Bronchial epithelial cell (primary cell): ENCODE data around the gene PLEKHM3. TPM values are rescaled to one million over a fixed set of nuclear protein-coding genes. Genes with fewer than 3 reads are reported as not detected.

Source experiments
- DNase-seq: peaks from one replicate; pipeline ENCODE4 v3.0.0-alpha.2; 2010; ENCODE audit warnings: low read depth
- FAIRE-seq: peaks from 2 replicates; lab custom pipeline; 2011; peaks lifted over from hg19 to GRCh38; lab: Jason Lieb, UNC
- H3K27me3 ChIP-seq: 2 replicates; pipeline ENCODE4 v1.5.1; 2011; ENCODE audit warnings: low read length; ENCODE audit not compliant: control insufficient read depth, insufficient read depth
- H3K36me3 ChIP-seq: 2 replicates; pipeline ENCODE4 v1.5.1; 2011; ENCODE audit warnings: low read length; ENCODE audit not compliant: control insufficient read depth, insufficient read depth
- H3K4me3 ChIP-seq: 2 replicates; pipeline ENCODE4 v1.5.1; 2011; ENCODE audit warnings: mild to moderate bottlenecking, low read depth, low read length, control low read depth
- total RNA-seq: library from RNA; depleted of rRNA; stranded (reverse); fragments of >200 nt; gene quantifications from 2 replicates; pipeline ENCODE4 v1.2.1, GENCODE V29; 2014
- TF ChIP-seq, protein P1 (sequence below): IDR thresholded peaks from 2 replicates; pipeline ENCODE4 v1.5.1; 2011; ENCODE audit warnings: mild to moderate bottlenecking, moderate library complexity, low read length, control low read depth, inconsistent platforms; ENCODE audit not compliant: insufficient read depth, severe bottlenecking

The PLEKHM3 gene
- total RNA-seq, 1 donor from 2014 or later: 9.5 TPM

DNA sequence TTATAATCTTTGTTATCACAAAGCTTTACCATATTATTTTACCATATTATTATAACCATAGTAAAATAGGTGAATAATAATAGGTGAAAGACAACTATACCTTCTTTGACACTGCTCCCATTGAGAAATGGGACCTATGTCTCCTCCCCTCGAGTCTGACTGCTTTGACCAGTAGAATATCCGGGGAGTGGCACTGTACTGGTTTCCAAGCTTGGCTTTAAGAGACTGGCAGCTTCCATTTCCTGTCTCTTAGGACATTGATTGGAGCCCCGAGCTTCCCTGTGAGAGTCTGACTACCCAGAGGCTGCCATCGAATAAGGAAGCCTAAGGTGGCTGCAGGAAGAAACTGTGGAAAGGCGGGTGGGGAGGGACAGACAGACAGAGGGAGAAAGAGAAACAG is 40.1 kb upstream of the PLEKHM3 start:
- FAIRE-seq (no peak), DNase-seq (no peak)
- TF ChIP-seq, protein P1, sequence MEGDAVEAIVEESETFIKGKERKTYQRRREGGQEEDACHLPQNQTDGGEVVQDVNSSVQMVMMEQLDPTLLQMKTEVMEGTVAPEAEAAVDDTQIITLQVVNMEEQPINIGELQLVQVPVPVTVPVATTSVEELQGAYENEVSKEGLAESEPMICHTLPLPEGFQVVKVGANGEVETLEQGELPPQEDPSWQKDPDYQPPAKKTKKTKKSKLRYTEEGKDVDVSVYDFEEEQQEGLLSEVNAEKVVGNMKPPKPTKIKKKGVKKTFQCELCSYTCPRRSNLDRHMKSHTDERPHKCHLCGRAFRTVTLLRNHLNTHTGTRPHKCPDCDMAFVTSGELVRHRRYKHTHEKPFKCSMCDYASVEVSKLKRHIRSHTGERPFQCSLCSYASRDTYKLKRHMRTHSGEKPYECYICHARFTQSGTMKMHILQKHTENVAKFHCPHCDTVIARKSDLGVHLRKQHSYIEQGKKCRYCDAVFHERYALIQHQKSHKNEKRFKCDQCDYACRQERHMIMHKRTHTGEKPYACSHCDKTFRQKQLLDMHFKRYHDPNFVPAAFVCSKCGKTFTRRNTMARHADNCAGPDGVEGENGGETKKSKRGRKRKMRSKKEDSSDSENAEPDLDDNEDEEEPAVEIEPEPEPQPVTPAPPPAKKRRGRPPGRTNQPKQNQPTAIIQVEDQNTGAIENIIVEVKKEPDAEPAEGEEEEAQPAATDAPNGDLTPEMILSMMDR: no peak
- Histone ChIP-seq H3K4me3 (no peak overlapping the region), H3K36me3 (no peaks in the 10 kb centered on the region), H3K27me3 (no peaks in the 10 kb centered on the region)

DNA sequence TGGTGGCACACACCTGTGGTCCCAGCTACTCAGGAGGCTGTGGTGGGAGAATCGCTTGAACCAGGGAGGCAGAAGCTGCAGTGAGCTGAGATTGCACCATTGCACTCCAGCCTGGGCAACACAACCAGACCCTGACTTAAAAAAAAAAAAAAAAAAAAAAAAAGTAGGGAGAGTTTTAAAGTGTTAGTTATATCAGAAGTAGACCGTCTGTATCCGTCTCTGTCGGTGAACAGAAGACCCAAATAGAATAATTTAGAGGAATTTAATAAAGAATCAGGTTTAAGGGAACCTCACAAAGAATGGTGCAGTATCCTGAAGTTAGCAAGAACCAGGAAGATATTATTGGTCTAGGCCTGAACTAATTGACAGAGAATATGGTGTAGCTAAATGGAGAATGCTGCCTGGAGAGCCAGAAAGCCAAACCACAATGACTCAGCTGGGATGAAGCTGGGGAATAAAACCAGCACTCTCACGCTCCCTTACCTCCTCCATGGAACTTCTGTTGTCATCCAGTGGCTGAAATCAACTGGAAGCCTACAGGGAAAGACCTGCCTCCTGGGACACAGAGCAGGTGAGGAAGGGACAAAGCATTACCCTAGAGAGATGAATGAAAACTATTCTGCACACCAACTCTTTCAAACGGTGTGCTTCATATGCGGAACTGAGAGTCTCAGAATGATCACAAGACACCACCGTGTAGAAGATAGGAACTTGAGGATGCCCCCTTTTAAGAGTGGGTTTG is 39.1 kb upstream of the PLEKHM3 start:
- TF ChIP-seq, protein P1: no peak
- FAIRE-seq (no peak), DNase-seq (peak; percentile 78)
- no peak overlapping the region for H3K4me3 ChIP-seq
- no peaks in the 10 kb centered on the region for H3K27me3 ChIP-seq
- H3K36me3 ChIP-seq: no peaks in the 10 kb centered on the region

DNA sequence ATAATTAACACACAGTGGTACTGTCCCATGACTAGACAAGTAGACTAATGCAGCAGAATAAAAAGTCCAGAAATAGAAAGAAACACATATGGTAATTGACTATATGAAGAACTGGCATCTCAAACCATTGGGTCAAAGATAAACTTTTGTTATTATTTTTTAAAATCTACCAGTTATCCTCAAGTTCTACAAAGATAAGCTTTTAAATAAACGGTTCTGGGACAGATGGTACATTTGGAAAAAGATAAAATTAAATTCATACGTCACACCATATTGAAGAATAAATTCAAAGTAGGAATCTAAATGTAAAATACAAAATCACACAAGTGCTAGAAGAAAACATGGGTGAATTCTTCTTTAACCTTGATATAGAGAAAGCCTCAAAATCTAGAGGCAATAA is 37.6 kb upstream of the PLEKHM3 start:
- H3K4me3 ChIP-seq: no peak overlapping the region
- H3K27me3 ChIP-seq: no peaks in the 10 kb centered on the region
- DNase-seq (no peak), FAIRE-seq (no peak)
- H3K36me3 ChIP-seq: no peaks in the 10 kb centered on the region
- TF ChIP-seq, protein P1: no peak

DNA sequence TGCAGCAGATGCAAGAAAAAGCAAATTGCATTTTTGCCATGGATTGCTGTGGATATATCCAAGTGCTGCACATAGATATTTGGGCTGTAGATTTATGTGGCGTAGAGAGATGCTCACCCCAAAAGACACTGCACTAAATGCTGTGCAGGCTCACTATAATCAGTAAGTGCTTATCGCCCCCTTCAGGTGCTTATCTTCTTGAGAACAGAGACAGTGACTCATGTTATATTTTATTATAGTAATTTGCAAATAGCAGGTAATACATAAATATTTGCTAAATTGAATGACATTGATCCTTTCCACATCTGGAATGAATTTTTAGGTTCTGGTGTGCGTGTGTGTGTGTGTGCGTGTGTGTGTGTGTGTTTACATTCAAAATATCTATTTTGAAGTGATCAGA is 36.8 kb upstream of the PLEKHM3 start:
- TF ChIP-seq, protein P1: peak; percentile 32
- H3K4me3 ChIP-seq: no peak overlapping the region
- peak; percentile 59 for DNase-seq
- FAIRE-seq: no peak
- H3K27me3 ChIP-seq: no peaks in the 10 kb centered on the region
- no peaks in the 10 kb centered on the region for H3K36me3 ChIP-seq

DNA sequence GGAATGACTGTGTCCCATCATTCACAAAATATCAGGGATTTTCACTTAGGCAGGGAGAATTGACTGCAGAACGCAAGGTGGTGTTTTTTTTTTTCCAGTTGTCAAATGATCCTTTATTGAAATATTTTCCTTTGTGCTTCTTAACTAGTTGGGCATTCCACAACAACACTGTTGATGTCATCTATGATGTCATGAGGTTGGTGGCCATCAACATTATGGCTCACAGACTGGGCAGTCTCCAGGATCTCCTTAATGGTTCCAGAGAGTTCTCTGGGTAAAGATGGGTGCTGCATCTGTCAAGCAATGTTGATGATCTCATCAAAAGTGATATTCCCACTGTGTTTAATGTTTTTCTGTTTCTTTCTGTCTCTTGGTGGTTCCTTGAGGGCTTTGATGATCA is 31.8 kb upstream of the PLEKHM3 start:
- TF ChIP-seq, protein P1: no peak
- no peak for FAIRE-seq
- no peak overlapping the region for H3K4me3 ChIP-seq
- DNase-seq: no peak
- H3K27me3 ChIP-seq: no peaks in the 10 kb centered on the region
- no peaks in the 10 kb centered on the region for H3K36me3 ChIP-seq

DNA sequence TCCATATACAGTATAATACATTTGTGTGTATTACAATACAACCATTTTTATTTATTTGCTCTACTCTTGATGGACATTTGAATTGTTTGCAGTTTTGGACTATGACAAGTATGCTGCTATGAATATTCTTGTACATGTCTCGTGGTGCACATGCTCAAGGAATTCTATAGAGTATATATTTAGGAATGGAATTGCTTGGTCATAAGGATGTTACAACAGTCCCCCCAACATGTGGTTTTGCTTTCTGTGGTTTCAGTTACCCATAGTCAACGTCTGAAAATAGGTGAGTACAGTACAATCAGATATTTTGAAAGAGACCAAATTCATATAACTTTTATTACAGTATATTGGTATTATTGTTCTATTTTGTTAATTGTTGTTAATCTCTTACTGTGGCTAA is 24.1 kb upstream of the PLEKHM3 start:
- Histone ChIP-seq H3K36me3 (no peaks in the 10 kb centered on the region), H3K4me3 (no peak overlapping the region), H3K27me3 (no peaks in the 10 kb centered on the region)
- FAIRE-seq (no peak), DNase-seq (no peak)
- TF ChIP-seq, protein P1: no peak
